GM18858 (cell line): Measurements from ENCODE around the gene RUNDC1.
A peak's percentile ranks its signal among the peaks of the same experiment; 100 is the strongest.

Experiments
- ATAC-seq: cut with Tn5 transposase; IDR thresholded peaks from one replicate; pipeline ENCODE4 v1.9.1; 2021; ENCODE audit not compliant: unreplicated experiment

The RUNDC1 gene

GRCh38 chr17:43018008-43018853 is 37.9 kb downstream of the RUNDC1 start:
- no peak for ATAC-seq

DNA sequence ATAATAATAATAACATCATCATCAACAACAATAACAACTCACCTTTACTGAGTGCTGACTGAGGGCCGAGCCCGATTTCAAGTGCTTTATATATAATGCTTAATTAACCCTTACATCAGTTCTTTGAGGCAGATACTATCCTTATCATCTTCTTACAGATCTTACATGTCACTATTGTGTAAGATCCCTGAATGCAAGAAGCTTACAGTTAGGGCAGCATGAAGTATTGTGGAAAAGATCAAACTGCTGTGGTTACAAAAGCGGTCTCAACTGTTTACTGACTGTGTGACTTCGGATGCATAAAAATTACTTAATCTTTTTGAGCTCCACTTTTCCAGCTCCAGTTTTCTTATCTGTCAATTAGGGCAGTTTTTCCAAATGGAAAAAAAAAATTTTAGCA is 38.6 kb downstream of the RUNDC1 start:
- ATAC-seq, result no peak

DNA sequence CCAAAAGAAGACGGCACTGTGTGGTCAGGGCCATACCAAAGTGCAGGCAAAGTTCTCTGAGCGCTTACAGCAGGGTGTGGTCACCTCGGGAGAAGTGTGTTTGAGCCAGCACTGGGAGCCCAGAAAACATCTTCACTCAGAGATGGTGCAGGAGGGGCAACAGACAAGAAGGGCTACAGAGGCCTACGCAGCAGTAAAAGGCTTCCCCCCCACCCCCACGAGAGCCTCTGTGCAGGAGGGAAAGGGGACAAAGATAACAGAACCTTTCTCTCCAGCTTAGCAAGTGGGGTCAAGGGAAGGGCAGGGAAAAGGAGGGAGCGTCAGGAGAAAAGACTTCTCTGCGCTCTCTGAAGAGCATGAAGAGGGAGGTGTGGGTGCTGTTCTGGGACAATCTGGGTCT is 39.1 kb downstream of the RUNDC1 start:
- no peak for ATAC-seq

- ATAC-seq, result no peak
These were observed 39.8 kb downstream of the RUNDC1 start for GRCh38 chr17:43020030-43020621.

GRCh38 chr17:43020789-43021740 is 40.7 kb downstream of the RUNDC1 start:
- no peak for ATAC-seq

DNA sequence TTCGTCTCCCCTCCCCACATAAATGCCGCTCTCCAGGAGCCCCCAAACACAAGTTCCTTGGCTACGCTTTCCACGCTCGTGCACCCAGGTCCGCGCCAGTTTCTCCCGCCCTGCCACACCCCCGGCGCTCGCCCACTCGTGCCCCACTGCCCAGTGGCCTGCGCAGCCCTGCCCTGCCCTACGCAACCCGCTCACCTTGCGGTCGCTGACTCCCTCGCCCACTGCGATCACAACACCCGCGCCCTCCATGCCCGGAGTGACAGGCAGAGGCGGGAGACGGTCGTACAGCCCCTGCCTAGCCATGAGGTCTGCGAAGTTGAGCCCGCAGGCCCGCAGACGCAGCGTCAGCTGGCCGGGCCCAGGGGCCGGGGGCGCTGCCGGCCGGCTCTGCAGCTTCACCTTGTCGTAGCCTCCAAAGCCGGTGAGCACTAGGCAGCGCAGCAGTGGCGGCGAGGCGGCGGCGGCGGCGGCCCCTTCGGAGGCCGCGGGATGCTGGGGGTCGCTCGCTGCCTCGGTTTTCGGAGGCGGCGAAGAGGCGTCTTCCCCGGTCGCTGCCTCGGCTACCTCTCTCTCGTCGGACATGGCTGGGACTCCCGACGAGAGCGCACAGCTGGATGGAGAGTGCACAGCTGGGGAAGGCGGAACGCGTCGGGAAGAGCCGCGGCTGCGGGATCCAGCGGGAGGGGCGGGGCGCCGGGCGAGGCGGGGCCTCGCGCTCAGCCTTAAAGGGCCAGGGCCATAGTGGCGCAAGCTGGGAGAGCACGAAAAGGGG is 41.6 kb downstream of the RUNDC1 start, which contains the start of gene VAT1:
VAT1 (minus strand) TSS at position 645 of the 772 bp plus-strand sequence; CDS start at position 582, 63 bp downstream.
- no peak for ATAC-seq

DNA sequence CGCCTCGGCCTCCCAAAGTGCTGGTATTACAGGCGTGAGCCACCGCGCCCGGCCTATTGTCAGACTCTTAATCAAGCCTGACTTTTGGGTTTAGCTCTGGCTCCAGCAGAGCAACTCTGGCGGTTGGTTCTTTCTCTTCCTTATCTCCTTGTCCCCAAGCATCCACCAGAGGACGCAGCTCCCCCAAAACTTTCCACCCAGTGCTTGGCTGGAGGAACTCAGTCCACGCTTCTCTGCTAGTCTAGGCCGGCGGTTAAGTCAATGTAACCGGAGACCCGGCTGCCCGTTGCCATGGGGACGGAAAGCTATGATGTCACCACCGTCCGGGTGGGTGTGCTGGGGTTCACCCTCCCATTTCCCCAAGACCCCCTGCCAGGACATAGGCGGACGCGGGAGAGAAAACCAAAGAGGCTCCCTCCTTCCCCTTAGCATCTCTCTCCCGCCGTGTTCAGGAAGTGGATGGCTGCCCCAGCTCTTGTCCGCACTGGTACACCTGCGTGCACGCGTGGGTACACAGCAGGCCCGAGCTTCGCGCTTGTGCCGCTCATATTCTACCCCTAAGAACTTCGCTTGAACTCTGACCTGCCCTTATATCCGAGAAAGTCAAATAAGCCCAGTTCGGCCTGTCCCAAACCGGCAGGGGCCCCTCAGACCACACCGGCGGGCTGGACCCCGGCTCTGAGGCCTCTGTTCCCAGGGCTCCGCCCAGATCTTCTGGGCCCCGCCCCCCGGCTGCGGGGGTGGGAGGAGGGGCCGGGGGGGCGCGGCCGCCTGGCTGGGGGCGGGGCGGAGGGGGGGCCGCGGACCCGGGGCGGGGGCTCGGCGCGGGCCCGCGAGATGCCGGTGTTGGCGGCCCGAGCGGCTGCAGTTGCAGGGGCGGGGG is 44.3 kb downstream of the RUNDC1 start, which contains the start of gene RND2:
RND2 (plus strand) TSS at position 825 of the 883 bp plus-strand sequence. CDS start 117 bp downstream, outside the sequence.
- peak; percentile 40 for ATAC-seq

DNA sequence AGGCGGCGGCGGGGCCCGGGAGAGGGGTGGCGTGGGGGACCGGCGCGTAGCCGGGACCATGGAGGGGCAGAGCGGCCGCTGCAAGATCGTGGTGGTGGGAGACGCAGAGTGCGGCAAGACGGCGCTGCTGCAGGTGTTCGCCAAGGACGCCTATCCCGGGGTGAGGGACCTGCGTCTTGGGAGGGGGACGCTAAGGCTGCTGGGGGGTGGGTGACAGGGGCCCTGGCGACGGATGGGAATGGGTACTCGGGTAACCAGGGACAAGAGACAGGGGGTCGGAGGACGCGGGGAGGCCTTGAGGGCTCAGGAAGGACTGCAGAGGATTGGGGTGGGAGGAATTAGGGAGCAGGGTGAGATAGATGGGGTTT is 44.9 kb downstream of the RUNDC1 start:
- ATAC-seq, result no peak

GRCh38 chr17:43025766-43026537 is 45.6 kb downstream of the RUNDC1 start:
- no peak for ATAC-seq

- no peak for ATAC-seq
These were observed 46.2 kb downstream of the RUNDC1 start for GRCh38 chr17:43026595-43026994.

GRCh38 chr17:43027091-43028032 is 47.0 kb downstream of the RUNDC1 start:
- ATAC-seq, result no peak

DNA sequence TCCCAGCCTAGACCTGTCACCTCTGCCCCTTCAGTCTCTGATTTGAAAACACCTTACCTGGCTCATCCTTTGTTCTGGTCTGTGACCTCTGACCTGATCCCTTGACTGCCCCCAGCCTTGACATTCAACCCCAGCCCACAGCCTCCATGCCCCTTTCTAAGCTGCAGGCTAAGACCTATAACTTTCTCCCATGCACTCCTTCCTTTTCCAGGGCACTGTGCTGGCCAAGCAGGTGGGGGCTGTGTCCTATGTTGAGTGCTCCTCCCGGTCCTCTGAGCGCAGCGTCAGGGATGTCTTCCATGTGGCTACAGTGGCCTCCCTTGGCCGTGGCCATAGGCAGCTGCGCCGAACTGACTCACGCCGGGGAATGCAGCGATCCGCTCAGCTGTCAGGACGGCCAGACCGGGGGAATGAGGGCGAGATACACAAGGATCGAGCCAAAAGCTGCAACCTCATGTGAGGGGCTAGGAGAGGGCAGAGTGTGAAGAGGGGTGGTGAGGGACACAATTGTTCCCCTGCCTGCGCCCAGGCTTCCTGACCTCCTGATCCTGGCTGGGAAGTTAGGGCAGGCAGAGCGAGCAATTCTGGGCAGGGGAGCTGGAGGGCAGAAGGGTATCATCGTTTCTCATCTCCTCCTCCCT is 48.0 kb downstream of the RUNDC1 start:
- ATAC-seq, result no peak

- ATAC-seq, result no peak
These were observed 49.9 kb downstream of the RUNDC1 start for GRCh38 chr17:43030137-43030767.

GRCh38 chr17:43031666-43032065 is 51.3 kb downstream of the RUNDC1 start:
- ATAC-seq, result no peak

GRCh38 chr17:43033948-43034881 is 53.9 kb downstream of the RUNDC1 start:
- no peak for ATAC-seq

DNA sequence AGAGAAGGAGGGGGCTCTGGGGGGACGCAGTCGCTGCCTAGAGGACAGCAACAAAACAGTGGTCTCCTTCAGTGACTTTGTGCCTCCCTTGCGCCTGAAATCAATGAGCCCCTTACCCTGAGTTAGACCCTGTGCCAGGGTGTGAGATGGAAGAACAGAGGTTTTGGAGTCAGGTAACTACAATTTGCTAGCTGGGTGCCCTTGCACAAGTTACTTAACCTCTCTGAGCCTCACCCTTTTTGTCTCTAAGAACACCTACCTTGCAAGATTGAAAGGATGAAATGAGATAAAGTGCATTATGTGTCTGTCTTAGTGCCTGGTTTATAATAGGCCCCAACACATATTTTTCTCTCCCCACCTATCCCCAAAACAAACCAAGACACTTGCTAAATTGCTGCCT is 54.5 kb downstream of the RUNDC1 start:
- no peak for ATAC-seq
